GM12801 (cell line): ENCODE measurements around the gene AHCYL2.

Experiments
- CTCF ChIP-seq: IDR thresholded peaks from one replicate; pipeline ENCODE4 v1.5.1; 2011; ENCODE audit warnings: control low read depth; ENCODE audit not compliant: insufficient read length; ENCODE audit errors: extremely low read depth

The AHCYL2 gene

GRCh38 chr7:129203050-129203741 lies 21.6 kb upstream of the AHCYL2 start:
- no peak for TF ChIP-seq CTCF

GRCh38 chr7:129205126-129205818 lies 19.6 kb upstream of the AHCYL2 start:
- no peak for TF ChIP-seq CTCF

- no peak for TF ChIP-seq CTCF
These were observed 18.6 kb upstream of the AHCYL2 start for GRCh38 chr7:129205987-129206785.

- no peak for TF ChIP-seq CTCF
These were observed 16.2 kb upstream of the AHCYL2 start for GRCh38 chr7:129208667-129209066.

GRCh38 chr7:129209067-129209926 lies 15.5 kb upstream of the AHCYL2 start:
- no peak for TF ChIP-seq CTCF

- no peak for TF ChIP-seq CTCF
These were observed 14.4 kb upstream of the AHCYL2 start for GRCh38 chr7:129210256-129210988.
